NCI-H460 (cell line): ENCODE measurements around the gene LRRTM1. TPM values are rescaled to one million over a fixed set of nuclear protein-coding genes. Genes with fewer than 3 reads are reported as not detected.

Experiments used
- DNase-seq: peaks from one replicate; pipeline ENCODE4 v3.0.0-alpha.2; 2016; ENCODE audit warnings: low read depth; ENCODE audit errors: extremely low read depth
- total RNA-seq: library from RNA; depleted of rRNA; stranded (reverse); fragments of >200 nt; shearing (Covaris generic); gene quantifications from 2 replicates; pipeline ENCODE4 v1.2.3, GENCODE V29; 2014

The LRRTM1 gene
- total RNA-seq, 1 experiment from 2014 or later = not detected

DNA sequence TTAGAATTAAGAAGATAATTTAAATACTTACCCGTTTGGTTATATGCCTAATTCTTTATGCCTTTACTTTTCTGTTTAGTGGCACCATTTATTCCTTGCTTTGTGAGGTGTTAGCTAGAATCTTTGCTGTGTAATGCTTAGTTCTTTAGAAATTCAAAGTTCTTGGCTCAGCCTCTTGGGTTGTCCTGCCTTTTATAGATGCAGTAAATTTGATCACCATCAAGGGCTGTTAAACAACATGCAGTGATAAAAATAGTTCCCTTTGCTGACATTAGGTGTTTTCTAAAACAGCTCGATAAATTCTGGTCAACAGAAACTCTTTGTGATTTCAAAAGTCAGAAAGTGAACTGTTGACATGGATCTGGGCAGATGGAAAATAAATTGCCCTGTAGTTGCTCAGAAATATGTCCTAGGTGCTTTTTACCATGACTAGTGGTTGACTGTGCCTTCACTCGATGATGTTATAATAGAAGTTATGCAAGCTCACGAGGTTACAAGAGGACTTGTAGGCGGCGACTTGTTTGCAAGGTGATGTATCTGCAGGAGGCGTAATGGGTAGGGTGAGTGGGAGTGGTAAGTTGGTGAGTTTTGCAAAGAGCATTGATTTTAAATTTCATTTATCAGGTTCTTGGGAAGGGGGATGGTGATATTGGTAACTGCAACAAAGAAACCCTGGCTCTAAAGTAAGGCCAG, 52.1 kb downstream of the LRRTM1 start:
- DNase-seq = no peak
